ENCODE data around the gene C2CD3. TPM values are rescaled to one million over a fixed set of nuclear protein-coding genes. Genes with fewer than 3 reads are reported as not detected.
"Not testable (repeated sequence)": the region's sequence is repeated elsewhere in the genome, so short reads cannot be mapped to it uniquely, and the experiment has no call there.

The C2CD3 gene
- total RNA-seq, 1 donor: 23.3 TPM

DNA sequence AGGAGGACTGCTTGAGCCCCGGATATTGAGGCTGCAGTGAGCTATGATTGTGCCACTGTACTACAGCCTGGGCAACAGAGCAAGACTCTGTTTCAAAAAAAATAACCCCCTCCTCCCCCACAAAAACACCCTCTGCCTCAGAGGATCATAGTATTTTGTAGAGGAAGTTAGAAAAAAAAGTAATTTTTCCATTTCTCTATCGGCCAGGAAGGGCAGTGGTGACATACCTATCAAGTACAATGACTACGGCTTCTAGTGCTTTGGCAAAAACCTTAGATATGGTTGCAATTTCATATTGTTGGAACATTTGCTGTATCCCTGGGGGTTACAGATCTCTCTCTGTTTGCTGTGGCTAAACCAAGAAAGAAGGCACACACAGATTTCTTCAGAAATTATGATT lies 28.9 kb downstream of the C2CD3 start:
- no peak overlapping the region for H3K4me3 ChIP-seq (ENCODE audit: low read length)
- no peaks in the 10 kb centered on the region for H3K9me3 ChIP-seq (ENCODE audit: low read depth, low read length)
- H3K4me1 ChIP-seq (ENCODE audit: insufficient read depth, low read length): no peaks in the 10 kb centered on the region
- no peaks in the 10 kb centered on the region for H3K27me3 ChIP-seq (ENCODE audit: insufficient read depth, low read length)

- Histone ChIP-seq H3K27me3 (ENCODE audit: insufficient read depth, low read length) (no peaks in the 10 kb centered on the region), H3K9me3 (ENCODE audit: low read depth, low read length) (no peaks in the 10 kb centered on the region), H3K4me3 (ENCODE audit: low read length) (no peak overlapping the region), H3K4me1 (ENCODE audit: insufficient read depth, low read length) (no peaks in the 10 kb centered on the region)
Measured at GRCh38 chr11:74141241-74141695, 29.5 kb downstream of the C2CD3 start.

DNA sequence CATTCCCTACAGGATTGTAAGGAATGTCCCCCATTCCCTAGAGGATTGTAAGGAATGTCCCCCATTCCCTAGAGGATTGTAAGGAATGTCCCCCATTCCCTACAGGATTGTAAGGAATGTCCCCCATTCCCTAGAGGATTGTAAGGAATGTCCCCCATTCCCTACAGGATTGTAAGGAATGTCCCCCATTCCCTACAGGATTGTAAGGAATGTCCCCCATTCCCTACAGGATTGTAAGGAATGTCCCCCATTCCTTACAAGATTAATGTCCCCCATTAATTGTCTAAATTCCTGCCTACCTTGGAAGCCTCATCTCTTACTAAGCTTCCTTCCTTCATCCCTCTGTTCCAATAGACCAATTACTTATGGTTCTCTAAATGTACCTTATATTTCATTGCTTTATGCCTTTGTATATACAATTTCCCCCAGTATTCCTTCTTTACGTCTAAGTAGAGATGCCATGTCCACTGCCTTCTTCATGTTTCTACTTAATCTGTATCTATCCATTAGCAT lies 30.8 kb downstream of the C2CD3 start:
- not testable (repeated sequence) for H3K27me3 ChIP-seq (ENCODE audit: insufficient read depth, low read length)

GRCh38 chr11:74139151-74139918 lies 31.5 kb downstream of the C2CD3 start:
- H3K4me1 ChIP-seq (ENCODE audit: insufficient read depth, low read length): no peaks in the 10 kb centered on the region
- no peaks in the 10 kb centered on the region for H3K9me3 ChIP-seq (ENCODE audit: low read depth, low read length)
- H3K4me3 ChIP-seq (ENCODE audit: low read length): no peak overlapping the region
- H3K27me3 ChIP-seq (ENCODE audit: insufficient read depth, low read length): no peaks in the 10 kb centered on the region

More for the DNA sequence above, 30.8 kb downstream of the C2CD3 start:
- not testable (repeated sequence) for H3K4me3 ChIP-seq (ENCODE audit: low read length); H3K4me1 ChIP-seq (ENCODE audit: insufficient read depth, low read length); H3K9me3 ChIP-seq (ENCODE audit: low read depth, low read length)

DNA sequence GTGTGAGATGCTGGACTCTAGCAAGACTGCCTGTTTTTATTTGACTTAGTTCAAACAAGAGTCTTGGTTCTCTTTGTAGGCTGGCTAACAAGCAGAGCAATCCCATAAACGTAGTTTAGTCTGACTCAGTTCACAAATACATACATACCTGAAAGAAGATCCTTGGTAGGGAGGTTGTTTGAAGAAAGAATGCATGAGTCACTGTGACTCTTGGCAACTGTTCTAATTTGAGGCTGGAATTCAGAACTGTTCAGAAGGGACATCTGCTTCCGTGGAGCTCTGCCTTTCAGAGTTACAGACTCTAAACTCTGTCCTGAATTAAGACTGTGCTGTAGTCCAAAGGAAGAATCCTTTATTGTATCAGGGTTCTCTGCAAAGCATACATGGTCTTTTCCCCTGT lies 32.2 kb downstream of the C2CD3 start:
- no peaks in the 10 kb centered on the region for H3K4me1 ChIP-seq (ENCODE audit: insufficient read depth, low read length)
- H3K27me3 ChIP-seq (ENCODE audit: insufficient read depth, low read length): no peaks in the 10 kb centered on the region
- H3K4me3 ChIP-seq (ENCODE audit: low read length): no peak overlapping the region
- H3K9me3 ChIP-seq (ENCODE audit: low read depth, low read length): no peaks in the 10 kb centered on the region

- Histone ChIP-seq H3K9me3 (ENCODE audit: low read depth, low read length) (no peaks in the 10 kb centered on the region), H3K4me1 (ENCODE audit: insufficient read depth, low read length) (no peaks in the 10 kb centered on the region), H3K27me3 (ENCODE audit: insufficient read depth, low read length) (no peaks in the 10 kb centered on the region), H3K4me3 (ENCODE audit: low read length) (no peak overlapping the region)
Measured at GRCh38 chr11:74138021-74138420, 32.8 kb downstream of the C2CD3 start.

- no peaks in the 10 kb centered on the region for H3K9me3 ChIP-seq (ENCODE audit: low read depth, low read length)
- H3K4me1 ChIP-seq (ENCODE audit: insufficient read depth, low read length): no peaks in the 10 kb centered on the region
- H3K27me3 ChIP-seq (ENCODE audit: insufficient read depth, low read length): no peaks in the 10 kb centered on the region
- no peak overlapping the region for H3K4me3 ChIP-seq (ENCODE audit: low read length)
Measured at GRCh38 chr11:74135127-74135840, 35.5 kb downstream of the C2CD3 start.

- no peak overlapping the region for H3K4me3 ChIP-seq (ENCODE audit: low read length)
- H3K9me3 ChIP-seq (ENCODE audit: low read depth, low read length): no peaks in the 10 kb centered on the region
- H3K27me3 ChIP-seq (ENCODE audit: insufficient read depth, low read length): no peaks in the 10 kb centered on the region
- no peaks in the 10 kb centered on the region for H3K4me1 ChIP-seq (ENCODE audit: insufficient read depth, low read length)
Measured at GRCh38 chr11:74134661-74135060, 36.1 kb downstream of the C2CD3 start.

- Histone ChIP-seq H3K4me1 (ENCODE audit: insufficient read depth, low read length) (no peaks in the 10 kb centered on the region), H3K27me3 (ENCODE audit: insufficient read depth, low read length) (no peaks in the 10 kb centered on the region), H3K4me3 (ENCODE audit: low read length) (no peak overlapping the region), H3K9me3 (ENCODE audit: low read depth, low read length) (no peaks in the 10 kb centered on the region)
Measured at GRCh38 chr11:74133436-74133835, 37.4 kb downstream of the C2CD3 start.

DNA sequence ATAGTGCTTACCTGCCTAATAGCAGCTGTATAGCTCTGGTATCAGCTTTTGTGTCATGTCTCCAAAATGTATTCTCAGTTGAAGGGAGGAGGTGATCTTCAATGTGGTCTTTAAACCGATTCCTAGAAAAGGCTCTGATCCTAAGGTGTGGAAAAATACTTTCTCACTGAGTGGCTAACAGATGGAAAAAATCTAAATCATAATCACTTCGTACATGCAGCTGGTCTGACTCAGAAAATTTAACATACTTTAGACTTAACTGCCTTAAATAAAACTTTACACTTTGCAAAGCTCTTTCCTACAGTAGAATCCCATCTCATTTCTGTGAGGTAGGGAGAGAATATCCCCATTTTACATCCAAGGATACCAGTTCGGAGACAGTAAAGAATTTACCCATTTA lies 38.0 kb downstream of the C2CD3 start:
- Histone ChIP-seq H3K9me3 (ENCODE audit: low read depth, low read length) (no peaks in the 10 kb centered on the region), H3K27me3 (ENCODE audit: insufficient read depth, low read length) (no peaks in the 10 kb centered on the region), H3K4me3 (ENCODE audit: low read length) (no peak overlapping the region), H3K4me1 (ENCODE audit: insufficient read depth, low read length) (no peaks in the 10 kb centered on the region)

GRCh38 chr11:74129121-74129520 lies 41.7 kb downstream of the C2CD3 start:
- H3K9me3 ChIP-seq (ENCODE audit: low read depth, low read length); H3K27me3 ChIP-seq (ENCODE audit: insufficient read depth, low read length); H3K4me1 ChIP-seq (ENCODE audit: insufficient read depth, low read length); H3K4me3 ChIP-seq (ENCODE audit: low read length): not testable (repeated sequence)

GRCh38 chr11:74123008-74123448 lies 47.8 kb downstream of the C2CD3 start:
- Histone ChIP-seq H3K9me3 (ENCODE audit: low read depth, low read length) (no peaks in the 10 kb centered on the region), H3K4me3 (ENCODE audit: low read length) (no peak overlapping the region), H3K4me1 (ENCODE audit: insufficient read depth, low read length) (no peaks in the 10 kb centered on the region), H3K27me3 (ENCODE audit: insufficient read depth, low read length) (no peaks in the 10 kb centered on the region)

DNA sequence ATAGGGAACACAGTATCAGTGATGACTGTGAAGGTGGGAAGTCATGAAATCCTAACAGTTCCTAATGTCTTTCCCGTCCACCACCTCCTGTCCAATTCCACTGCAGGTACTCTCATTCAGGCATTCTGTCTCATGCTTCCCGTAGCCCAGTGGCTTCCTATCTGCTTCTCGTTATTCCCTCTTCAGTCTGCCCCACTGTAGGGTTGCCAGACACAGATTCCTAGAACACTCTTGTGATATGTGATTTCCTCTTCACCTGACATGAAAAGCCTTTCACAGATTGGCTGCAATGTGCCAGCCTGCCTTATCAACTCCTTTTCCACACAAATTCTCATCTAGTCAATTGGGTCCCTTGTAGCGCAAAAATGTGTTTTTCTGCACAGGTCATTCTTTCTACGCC lies 49.0 kb downstream of the C2CD3 start:
- Histone ChIP-seq H3K4me1 (ENCODE audit: insufficient read depth, low read length) (no peaks in the 10 kb centered on the region), H3K4me3 (ENCODE audit: low read length) (no peak overlapping the region), H3K9me3 (ENCODE audit: low read depth, low read length) (no peaks in the 10 kb centered on the region)

GRCh38 chr11:74120260-74121035 lies 50.4 kb downstream of the C2CD3 start:
- not testable (repeated sequence) for H3K27me3 ChIP-seq (ENCODE audit: insufficient read depth, low read length); H3K4me1 ChIP-seq (ENCODE audit: insufficient read depth, low read length); H3K9me3 ChIP-seq (ENCODE audit: low read depth, low read length); H3K4me3 ChIP-seq (ENCODE audit: low read length)

More for the DNA sequence above, 49.0 kb downstream of the C2CD3 start:
- H3K27me3 ChIP-seq (ENCODE audit: insufficient read depth, low read length): no peaks in the 10 kb centered on the region

GRCh38 chr11:74116719-74117118 lies 54.1 kb downstream of the C2CD3 start:
- Histone ChIP-seq H3K9me3 (ENCODE audit: low read depth, low read length) (no peaks in the 10 kb centered on the region), H3K4me3 (ENCODE audit: low read length) (no peak overlapping the region), H3K27me3 (ENCODE audit: insufficient read depth, low read length) (no peaks in the 10 kb centered on the region), H3K4me1 (ENCODE audit: insufficient read depth, low read length) (no peaks in the 10 kb centered on the region)
